H9 (cell line): Measurements from ENCODE around the gene CCDC51. TPM values are rescaled to one million over a fixed set of nuclear protein-coding genes. Genes with fewer than 3 reads are reported as not detected.
A peak's percentile ranks its signal among the peaks of the same experiment; 100 is the strongest.

Source experiments
- DNase-seq: peaks from one replicate; pipeline ENCODE4 v3.0.0-alpha.2; 2017
- H2AFZ ChIP-seq: one replicate; pipeline ENCODE4 v1.6.1; 2013; ENCODE audit warnings: mild to moderate bottlenecking, low read length, control low read depth, moderate library complexity
- H2AK5ac ChIP-seq: 2 replicates; pipeline ENCODE4 v1.6.1; 2013; ENCODE audit warnings: low read length, control low read depth, mixed read lengths; ENCODE audit not compliant: insufficient read length
- H2BK120ac ChIP-seq: one replicate; pipeline ENCODE4 v1.6.1; 2013; ENCODE audit warnings: low read depth, mild to moderate bottlenecking, low read length, control low read depth, inconsistent platforms; ENCODE audit not compliant: poor library complexity, severe bottlenecking
- H2BK12ac ChIP-seq: 2 replicates; pipeline ENCODE4 v1.6.1; 2013; ENCODE audit warnings: low read length, control low read depth, mixed read lengths, low read depth; ENCODE audit not compliant: insufficient read length
- H2BK15ac ChIP-seq: 2 replicates; pipeline ENCODE4 v1.6.1; 2013; ENCODE audit warnings: low read depth, low read length, control low read depth
- H2BK20ac ChIP-seq: one replicate; pipeline ENCODE4 v1.6.1; 2013; ENCODE audit warnings: low read depth, mild to moderate bottlenecking, low read length, control low read depth, inconsistent platforms; ENCODE audit not compliant: poor library complexity, severe bottlenecking
- H2BK5ac ChIP-seq: 2 replicates; pipeline ENCODE4 v1.6.1; 2013; ENCODE audit warnings: low read length, control low read depth, mixed read lengths; ENCODE audit not compliant: insufficient read length
- H3K14ac ChIP-seq: 2 replicates; pipeline ENCODE4 v1.6.1; 2013; ENCODE audit warnings: low read length, control low read depth; ENCODE audit not compliant: insufficient read depth
- H3K18ac ChIP-seq: 2 replicates; pipeline ENCODE4 v1.6.1; 2013; ENCODE audit warnings: low read depth, mild to moderate bottlenecking, mixed read lengths, low read length, control low read depth; ENCODE audit not compliant: insufficient read length
- H3K23ac ChIP-seq: 2 replicates; pipeline ENCODE4 v1.6.1; 2013; ENCODE audit warnings: low read length, control low read depth, mixed read lengths, low read depth; ENCODE audit not compliant: insufficient read length
- H3K23me2 ChIP-seq: 2 replicates; pipeline ENCODE4 v1.6.1; 2013; ENCODE audit warnings: low read depth, mild to moderate bottlenecking, mixed read lengths, low read length, control low read depth; ENCODE audit not compliant: insufficient read length, poor library complexity, severe bottlenecking
- H3K27ac ChIP-seq: 2 replicates; pipeline ENCODE4 v1.5.1; 2013; ENCODE audit warnings: low read length, control low read depth, mixed read lengths, low read depth; ENCODE audit not compliant: insufficient read length
- H3K27me3 ChIP-seq: 2 replicates; pipeline ENCODE4 v1.6.1; 2013; ENCODE audit warnings: low read length, control low read depth, inconsistent platforms; ENCODE audit not compliant: insufficient read depth
- H3K4ac ChIP-seq: 2 replicates; pipeline ENCODE4 v1.6.1; 2013; ENCODE audit warnings: low read depth, mild to moderate bottlenecking, control low read depth, inconsistent platforms, low read length, moderate library complexity
- H3K4me1 ChIP-seq: 2 replicates; pipeline ENCODE4 v1.6.1; 2013; ENCODE audit warnings: low read length, control low read depth, inconsistent platforms; ENCODE audit not compliant: insufficient read depth
- H3K4me2 ChIP-seq: 2 replicates; pipeline ENCODE4 v1.6.1; 2013; ENCODE audit warnings: low read length, control low read depth, mixed read lengths; ENCODE audit not compliant: insufficient read length, insufficient read depth
- H3K56ac ChIP-seq: 2 replicates; pipeline ENCODE4 v1.6.1; 2013; ENCODE audit warnings: low read depth, mild to moderate bottlenecking, mixed read lengths, low read length, control low read depth; ENCODE audit not compliant: insufficient read length
- H3K79me1 ChIP-seq: 2 replicates; pipeline ENCODE4 v1.6.1; 2013; ENCODE audit warnings: low read depth, mild to moderate bottlenecking, moderate library complexity, low read length, control low read depth, inconsistent platforms; ENCODE audit not compliant: insufficient read depth, poor library complexity, severe bottlenecking
- H3K79me2 ChIP-seq: 2 replicates; pipeline ENCODE4 v1.6.1; 2013; ENCODE audit warnings: low read length, control low read depth, inconsistent platforms; ENCODE audit not compliant: insufficient read depth
- H3K9ac ChIP-seq: 2 replicates; pipeline ENCODE4 v1.6.1; 2013; ENCODE audit warnings: low read length, control low read depth, mixed read lengths; ENCODE audit not compliant: insufficient read length; ENCODE audit errors: extremely low read depth
- H3K9me3 ChIP-seq: one replicate; pipeline ENCODE4 v1.6.1; 2013; ENCODE audit warnings: low read depth, low read length, inconsistent platforms; ENCODE audit not compliant: control insufficient read depth
- H3T11ph ChIP-seq: one replicate; pipeline ENCODE4 v1.6.1; 2013; ENCODE audit warnings: mild to moderate bottlenecking, low read length, control low read depth, inconsistent platforms
- H4K20me1 ChIP-seq: one replicate; pipeline ENCODE4 v1.6.1; 2013; ENCODE audit not compliant: control insufficient read depth, insufficient read length, insufficient read depth
- H4K5ac ChIP-seq: 2 replicates; pipeline ENCODE4 v1.6.1; 2013; ENCODE audit warnings: low read depth, mild to moderate bottlenecking, mixed read lengths, low read length, control low read depth; ENCODE audit not compliant: insufficient read length
- H4K8ac ChIP-seq: replicated peaks from 2 replicates; pipeline ENCODE4 v1.6.1; 2013; ENCODE audit warnings: low read length, control low read depth, mixed read lengths, low read depth; ENCODE audit not compliant: insufficient read length
- H4K91ac ChIP-seq: 2 replicates; pipeline ENCODE4 v1.6.1; 2013; ENCODE audit warnings: low read depth, mild to moderate bottlenecking, moderate library complexity, mixed read lengths, low read length, control low read depth; ENCODE audit not compliant: insufficient read length
- H3K27ac Mint-ChIP-seq, 3 experiments: 2 replicates in 2 of 3; 3 replicates in 1 of 3; pipeline ENCODE4 v1.8.0; 2020 to 2021; ENCODE audit warnings: mixed read lengths in 3 of 3, mild to moderate bottlenecking in 1 of 3, moderate library complexity in 1 of 3
- H3K27me3 Mint-ChIP-seq: 2 replicates; pipeline ENCODE4 v1.8.0; 2021; ENCODE audit warnings: low read depth, mild to moderate bottlenecking, moderate library complexity, mixed read lengths
- H3K36me3 Mint-ChIP-seq, 3 experiments: 2 replicates in 2 of 3; 3 replicates in 1 of 3; pipeline ENCODE4 v1.8.0; 2020 to 2021; ENCODE audit warnings: low read depth in 3 of 3, mixed read lengths in 3 of 3; ENCODE audit not compliant: insufficient read depth in 1 of 3
- H3K4me1 Mint-ChIP-seq, 2 experiments: 2 replicates each; pipeline ENCODE4 v1.8.0; 2020; ENCODE audit warnings: mixed read lengths in 2 of 2
- H3K4me3 Mint-ChIP-seq, 2 experiments: 2 replicates in 1 of 2; 3 replicates in 1 of 2; pipeline ENCODE4 v1.8.0; 2020 to 2021; ENCODE audit warnings: mild to moderate bottlenecking in 2 of 2, mixed read lengths in 2 of 2, moderate library complexity in 1 of 2
- H3K9me3 Mint-ChIP-seq, 2 experiments: 2 replicates in 1 of 2; 3 replicates in 1 of 2; pipeline ENCODE4 v1.8.0; 2020; ENCODE audit warnings: mild to moderate bottlenecking in 2 of 2, mixed read lengths in 2 of 2, moderate library complexity in 1 of 2
- CTCF ChIP-seq: fragments of 200-600 bp; sonication (generic); conservative IDR thresholded peaks from 3 replicates; pipeline ENCODE4 v1.8.0; 2021; ENCODE audit warnings: antibody characterized with exemption, mild to moderate bottlenecking
- WGBS: extraction: QIAGEN DNeasy Blood & Tissue Kit; methylation state at CpG from one replicate; pipeline ENCODE4 v1.1.7; 2013; ENCODE audit warnings: missing lambda C conversion rate, low lambda C conversion rate, mixed read lengths; ENCODE audit not compliant: insufficient read length; ENCODE audit errors: extremely low coverage; 5-methylcytosine and 5-hydroxymethylcytosine counted together
- total RNA-seq: library from RNA; stranded (reverse); gene quantifications from 2 replicates; pipeline ENCODE4 v1.2.1, GENCODE V29; 2021

CCDC51 gene
- total RNA-seq, 1 experiment from 2014 or later: 20.0 TPM

DNA sequence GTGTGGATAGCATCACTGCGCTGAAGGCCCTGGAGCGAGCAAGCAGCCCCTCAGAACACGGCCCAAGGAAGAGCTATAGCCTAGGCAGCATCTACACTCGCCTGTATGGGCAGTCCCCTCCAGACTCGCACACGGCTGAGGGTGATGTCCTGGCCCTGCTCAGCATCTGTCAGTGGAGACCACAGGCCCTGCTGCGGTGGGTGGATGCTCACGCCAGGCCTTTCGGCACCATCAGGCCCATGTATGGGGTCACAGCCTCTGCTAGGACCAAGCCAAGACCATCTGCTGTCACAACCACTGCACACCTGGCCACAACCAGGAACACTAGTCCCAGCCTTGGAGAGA is 27.2 kb upstream of the CCDC51 start:
- no peaks in the 10 kb centered on the region; the same call in 1 of the 2 replicates for H3K27me3 Mint-ChIP-seq
- no peaks in the 10 kb centered on the region for H3K23me2 ChIP-seq
- no peak for TF ChIP-seq CTCF
- H3K79me2 ChIP-seq: no peaks in the 10 kb centered on the region; the same call in 1 of the 2 replicates
- H4K91ac ChIP-seq: no peak overlapping the region
- no CpG with 5 or more reads among the region's 9 CpGs for WGBS
- no peak overlapping the region for H2AK5ac ChIP-seq
- H2BK120ac ChIP-seq: no peak overlapping the region
- H3K56ac ChIP-seq: no peak overlapping the region
- H4K5ac ChIP-seq: no peak overlapping the region
- no peak overlapping the region for H3K4ac ChIP-seq
- H3K27me3 ChIP-seq: no peaks in the 10 kb centered on the region
- no peak overlapping the region; a peak in 1 of 5 replicates for H3K4me3 Mint-ChIP-seq
- H2BK5ac ChIP-seq: no peak overlapping the region
- no peak overlapping the region for H2BK12ac ChIP-seq
- no peak overlapping the region for H3K23ac ChIP-seq
- H4K20me1 ChIP-seq: no peaks in the 10 kb centered on the region
- no peaks in the 10 kb centered on the region for H3K79me1 ChIP-seq
- no peak for DNase-seq
- H3K36me3 Mint-ChIP-seq: peaks cover 13 to 32% (median 32%) of the 10 kb centered on the region in 3 experiments
- no peak overlapping the region for H2BK20ac ChIP-seq
- H2AFZ ChIP-seq: no peak overlapping the region
- H4K8ac ChIP-seq: no peak overlapping the region
- H3T11ph ChIP-seq: no peak overlapping the region
- H3K9ac ChIP-seq: no peak overlapping the region
- H3K4me1 Mint-ChIP-seq: peaks cover 16 to 26% of the 10 kb centered on the region in 2 experiments
- H3K18ac ChIP-seq: no peak overlapping the region
- no peaks in the 10 kb centered on the region for H3K4me1 ChIP-seq
- H3K9me3 Mint-ChIP-seq: no peaks in the 10 kb centered on the region
- H3K27ac Mint-ChIP-seq: peak overlapping the region; percentile 90 to 99 (median 99); a peak in 5 of 7 replicates
- H2BK15ac ChIP-seq: no peak overlapping the region
- H3K27ac ChIP-seq: no peak overlapping the region
- no peaks in the 10 kb centered on the region for H3K9me3 ChIP-seq
- no peak overlapping the region for H3K14ac ChIP-seq
- no peak overlapping the region for H3K4me2 ChIP-seq
